H9 (cell line): ENCODE measurements around the gene FBN3. TPM values are rescaled to one million over a fixed set of nuclear protein-coding genes. Genes with fewer than 3 reads are reported as not detected.
A peak's percentile ranks its signal among the peaks of the same experiment; 100 is the strongest.
"Not testable (repeated sequence)": the region's sequence is repeated elsewhere in the genome, so short reads cannot be mapped to it uniquely, and the experiment has no call there.

ENCODE experiments used
- DNase-seq: peaks from one replicate; pipeline ENCODE4 v3.0.0-alpha.2; 2017
- H2AFZ ChIP-seq: one replicate; pipeline ENCODE4 v1.6.1; 2013; ENCODE audit warnings: mild to moderate bottlenecking, low read length, control low read depth, moderate library complexity
- H2AK5ac ChIP-seq: 2 replicates; pipeline ENCODE4 v1.6.1; 2013; ENCODE audit warnings: low read length, control low read depth, mixed read lengths; ENCODE audit not compliant: insufficient read length
- H2BK120ac ChIP-seq: one replicate; pipeline ENCODE4 v1.6.1; 2013; ENCODE audit warnings: low read depth, mild to moderate bottlenecking, low read length, control low read depth, inconsistent platforms; ENCODE audit not compliant: poor library complexity, severe bottlenecking
- H2BK12ac ChIP-seq: 2 replicates; pipeline ENCODE4 v1.6.1; 2013; ENCODE audit warnings: low read length, control low read depth, mixed read lengths, low read depth; ENCODE audit not compliant: insufficient read length
- H2BK15ac ChIP-seq: 2 replicates; pipeline ENCODE4 v1.6.1; 2013; ENCODE audit warnings: low read depth, low read length, control low read depth
- H2BK20ac ChIP-seq: one replicate; pipeline ENCODE4 v1.6.1; 2013; ENCODE audit warnings: low read depth, mild to moderate bottlenecking, low read length, control low read depth, inconsistent platforms; ENCODE audit not compliant: poor library complexity, severe bottlenecking
- H2BK5ac ChIP-seq: 2 replicates; pipeline ENCODE4 v1.6.1; 2013; ENCODE audit warnings: low read length, control low read depth, mixed read lengths; ENCODE audit not compliant: insufficient read length
- H3K14ac ChIP-seq: 2 replicates; pipeline ENCODE4 v1.6.1; 2013; ENCODE audit warnings: low read length, control low read depth; ENCODE audit not compliant: insufficient read depth
- H3K18ac ChIP-seq: 2 replicates; pipeline ENCODE4 v1.6.1; 2013; ENCODE audit warnings: low read depth, mild to moderate bottlenecking, mixed read lengths, low read length, control low read depth; ENCODE audit not compliant: insufficient read length
- H3K23ac ChIP-seq: 2 replicates; pipeline ENCODE4 v1.6.1; 2013; ENCODE audit warnings: low read length, control low read depth, mixed read lengths, low read depth; ENCODE audit not compliant: insufficient read length
- H3K23me2 ChIP-seq: 2 replicates; pipeline ENCODE4 v1.6.1; 2013; ENCODE audit warnings: low read depth, mild to moderate bottlenecking, mixed read lengths, low read length, control low read depth; ENCODE audit not compliant: insufficient read length, poor library complexity, severe bottlenecking
- H3K27ac ChIP-seq: 2 replicates; pipeline ENCODE4 v1.5.1; 2013; ENCODE audit warnings: low read length, control low read depth, mixed read lengths, low read depth; ENCODE audit not compliant: insufficient read length
- H3K27me3 ChIP-seq: 2 replicates; pipeline ENCODE4 v1.6.1; 2013; ENCODE audit warnings: low read length, control low read depth, inconsistent platforms; ENCODE audit not compliant: insufficient read depth
- H3K4ac ChIP-seq: 2 replicates; pipeline ENCODE4 v1.6.1; 2013; ENCODE audit warnings: low read depth, mild to moderate bottlenecking, control low read depth, inconsistent platforms, low read length, moderate library complexity
- H3K4me1 ChIP-seq: 2 replicates; pipeline ENCODE4 v1.6.1; 2013; ENCODE audit warnings: low read length, control low read depth, inconsistent platforms; ENCODE audit not compliant: insufficient read depth
- H3K4me2 ChIP-seq: 2 replicates; pipeline ENCODE4 v1.6.1; 2013; ENCODE audit warnings: low read length, control low read depth, mixed read lengths; ENCODE audit not compliant: insufficient read length, insufficient read depth
- H3K56ac ChIP-seq: 2 replicates; pipeline ENCODE4 v1.6.1; 2013; ENCODE audit warnings: low read depth, mild to moderate bottlenecking, mixed read lengths, low read length, control low read depth; ENCODE audit not compliant: insufficient read length
- H3K79me1 ChIP-seq: 2 replicates; pipeline ENCODE4 v1.6.1; 2013; ENCODE audit warnings: low read depth, mild to moderate bottlenecking, moderate library complexity, low read length, control low read depth, inconsistent platforms; ENCODE audit not compliant: insufficient read depth, poor library complexity, severe bottlenecking
- H3K79me2 ChIP-seq: 2 replicates; pipeline ENCODE4 v1.6.1; 2013; ENCODE audit warnings: low read length, control low read depth, inconsistent platforms; ENCODE audit not compliant: insufficient read depth
- H3K9ac ChIP-seq: 2 replicates; pipeline ENCODE4 v1.6.1; 2013; ENCODE audit warnings: low read length, control low read depth, mixed read lengths; ENCODE audit not compliant: insufficient read length; ENCODE audit errors: extremely low read depth
- H3K9me3 ChIP-seq: one replicate; pipeline ENCODE4 v1.6.1; 2013; ENCODE audit warnings: low read depth, low read length, inconsistent platforms; ENCODE audit not compliant: control insufficient read depth
- H3T11ph ChIP-seq: one replicate; pipeline ENCODE4 v1.6.1; 2013; ENCODE audit warnings: mild to moderate bottlenecking, low read length, control low read depth, inconsistent platforms
- H4K20me1 ChIP-seq: one replicate; pipeline ENCODE4 v1.6.1; 2013; ENCODE audit not compliant: control insufficient read depth, insufficient read length, insufficient read depth
- H4K5ac ChIP-seq: 2 replicates; pipeline ENCODE4 v1.6.1; 2013; ENCODE audit warnings: low read depth, mild to moderate bottlenecking, mixed read lengths, low read length, control low read depth; ENCODE audit not compliant: insufficient read length
- H4K8ac ChIP-seq: replicated peaks from 2 replicates; pipeline ENCODE4 v1.6.1; 2013; ENCODE audit warnings: low read length, control low read depth, mixed read lengths, low read depth; ENCODE audit not compliant: insufficient read length
- H4K91ac ChIP-seq: 2 replicates; pipeline ENCODE4 v1.6.1; 2013; ENCODE audit warnings: low read depth, mild to moderate bottlenecking, moderate library complexity, mixed read lengths, low read length, control low read depth; ENCODE audit not compliant: insufficient read length
- H3K27ac Mint-ChIP-seq, 3 experiments: 2 replicates in 2 of 3; 3 replicates in 1 of 3; pipeline ENCODE4 v1.8.0; 2020 to 2021; ENCODE audit warnings: mixed read lengths in 3 of 3, mild to moderate bottlenecking in 1 of 3, moderate library complexity in 1 of 3
- H3K27me3 Mint-ChIP-seq: 2 replicates; pipeline ENCODE4 v1.8.0; 2021; ENCODE audit warnings: low read depth, mild to moderate bottlenecking, moderate library complexity, mixed read lengths
- H3K36me3 Mint-ChIP-seq, 3 experiments: 2 replicates in 2 of 3; 3 replicates in 1 of 3; pipeline ENCODE4 v1.8.0; 2020 to 2021; ENCODE audit warnings: low read depth in 3 of 3, mixed read lengths in 3 of 3; ENCODE audit not compliant: insufficient read depth in 1 of 3
- H3K4me1 Mint-ChIP-seq, 2 experiments: 2 replicates each; pipeline ENCODE4 v1.8.0; 2020; ENCODE audit warnings: mixed read lengths in 2 of 2
- H3K4me3 Mint-ChIP-seq, 2 experiments: 2 replicates in 1 of 2; 3 replicates in 1 of 2; pipeline ENCODE4 v1.8.0; 2020 to 2021; ENCODE audit warnings: mild to moderate bottlenecking in 2 of 2, mixed read lengths in 2 of 2, moderate library complexity in 1 of 2
- H3K9me3 Mint-ChIP-seq, 2 experiments: 2 replicates in 1 of 2; 3 replicates in 1 of 2; pipeline ENCODE4 v1.8.0; 2020; ENCODE audit warnings: mild to moderate bottlenecking in 2 of 2, mixed read lengths in 2 of 2, moderate library complexity in 1 of 2
- CTCF ChIP-seq: fragments of 200-600 bp; sonication (generic); conservative IDR thresholded peaks from 3 replicates; pipeline ENCODE4 v1.8.0; 2021; ENCODE audit warnings: antibody characterized with exemption, mild to moderate bottlenecking
- WGBS: extraction: QIAGEN DNeasy Blood & Tissue Kit; methylation state at CpG from one replicate; pipeline ENCODE4 v1.1.7; 2013; ENCODE audit warnings: missing lambda C conversion rate, low lambda C conversion rate, mixed read lengths; ENCODE audit not compliant: insufficient read length; ENCODE audit errors: extremely low coverage; 5-methylcytosine and 5-hydroxymethylcytosine counted together
- total RNA-seq: library from RNA; stranded (reverse); gene quantifications from 2 replicates; pipeline ENCODE4 v1.2.1, GENCODE V29; 2021

Gene FBN3
- total RNA-seq, 1 experiment from 2014 or later: 31.0 TPM

GRCh38 chr19:8105471-8105870 lies 43.9 kb downstream of the FBN3 start:
- Histone ChIP-seq H3K27ac (no peak overlapping the region), H2AK5ac (no peak overlapping the region), H3T11ph (no peak overlapping the region), H3K23ac (no peak overlapping the region), H3K14ac (no peak overlapping the region), H4K91ac (no peak overlapping the region), H3K4ac (no peak overlapping the region), H4K8ac (no peak overlapping the region), H3K27me3 (no peaks in the 10 kb centered on the region), H3K9me3 (no peaks in the 10 kb centered on the region), H3K18ac (no peak overlapping the region), H2BK5ac (no peak overlapping the region), H3K4me2 (no peak overlapping the region), H3K9ac (no peak overlapping the region), H2BK20ac (no peak overlapping the region), H3K4me1 (no peaks in the 10 kb centered on the region), H3K56ac (no peak overlapping the region), H2AFZ (no peak overlapping the region), H4K20me1 (no peaks in the 10 kb centered on the region), H2BK15ac (no peak overlapping the region), H2BK120ac (no peak overlapping the region), H3K79me1 (no peaks in the 10 kb centered on the region), H2BK12ac (no peak overlapping the region), H3K79me2 (no peaks in the 10 kb centered on the region; the same call in 1 of the 2 replicates), H4K5ac (no peak overlapping the region), H3K23me2 (no peaks in the 10 kb centered on the region)
- H3K4me3 Mint-ChIP-seq: no peak overlapping the region
- no peaks in the 10 kb centered on the region for H3K4me1 Mint-ChIP-seq
- WGBS: no CpG with 5 or more reads among the region's 2 CpGs
- no peaks in the 10 kb centered on the region for H3K27me3 Mint-ChIP-seq
- no peaks in the 10 kb centered on the region for H3K9me3 Mint-ChIP-seq
- DNase-seq: no peak
- peaks cover 25 to 49% (median 37%) of the 10 kb centered on the region in 3 experiments for H3K36me3 Mint-ChIP-seq
- no peak overlapping the region for H3K27ac Mint-ChIP-seq
- TF ChIP-seq CTCF: no peak

- not testable (repeated sequence) for H3T11ph ChIP-seq, H3K27me3 ChIP-seq, H3K27ac ChIP-seq, H2BK15ac ChIP-seq, DNase-seq, H3K18ac ChIP-seq, H2AK5ac ChIP-seq, H2BK12ac ChIP-seq, H3K4me2 ChIP-seq, H4K20me1 ChIP-seq, H2BK20ac ChIP-seq, H2AFZ ChIP-seq, H3K79me2 ChIP-seq, H3K9me3 Mint-ChIP-seq, H4K91ac ChIP-seq, H3K56ac ChIP-seq, H3K23ac ChIP-seq, H3K9ac ChIP-seq, H3K14ac ChIP-seq, H3K4me3 Mint-ChIP-seq, H2BK120ac ChIP-seq, H4K8ac ChIP-seq, H3K27me3 Mint-ChIP-seq, H3K4me1 Mint-ChIP-seq, H4K5ac ChIP-seq, H3K4ac ChIP-seq, H3K4me1 ChIP-seq, H2BK5ac ChIP-seq, H3K79me1 ChIP-seq, H3K23me2 ChIP-seq, H3K9me3 ChIP-seq
- WGBS: no CpG with 5 or more reads among the region's 12 CpGs
- Mint-ChIP-seq H3K36me3 (peaks cover 36 to 61% (median 54%) of the 10 kb centered on the region in 3 experiments), H3K27ac (peak overlapping the region in 1 of 3 experiments; percentile 2; a peak in 1 of 7 replicates)
Observed at GRCh38 chr19:8101910-8102309, 47.5 kb downstream of the FBN3 start.
